H1 (cell line): ENCODE data around the gene RNF187. TPM values are rescaled to one million over a fixed set of nuclear protein-coding genes. Genes with fewer than 3 reads are reported as not detected.

Experiments
- ASH2L ChIP-seq: fragments of 200-600, 300-600 bp; sonication (generic); IDR thresholded peaks from one replicate; pipeline ENCODE4 v1.7.1; 2017; ENCODE audit warnings: low read length
- BRCA1 ChIP-seq: IDR thresholded peaks from 2 replicates; pipeline ENCODE4 v1.6.1; 2012; ENCODE audit warnings: low read depth, low read length, improper control_type of control experiment
- CHD7 ChIP-seq: fragments of 300-600 bp; sonication (generic); IDR thresholded peaks from 2 replicates; pipeline ENCODE4 v1.7.1; 2012; ENCODE audit warnings: low read length, moderate library complexity, mild to moderate bottlenecking, inconsistent platforms; ENCODE audit not compliant: insufficient replicate concordance
- JUND ChIP-seq: IDR thresholded peaks from 2 replicates; pipeline ENCODE4 v1.6.1; 2011; ENCODE audit warnings: mild to moderate bottlenecking, improper control_type of control experiment, low read length
- KDM5A ChIP-seq: fragments of 200-600 bp; IDR thresholded peaks from 2 replicates; pipeline ENCODE4 v1.7.1; 2012; ENCODE audit warnings: mild to moderate bottlenecking, low read length, inconsistent platforms, mixed read lengths
- PHF8 ChIP-seq: fragments of 200-600 bp; sonication (generic); conservative IDR thresholded peaks from 2 replicates; pipeline ENCODE4 v1.7.1; 2012; ENCODE audit warnings: low read depth, mild to moderate bottlenecking, inconsistent platforms, low read length, moderate library complexity
- POLR2A ChIP-seq, 2 experiments: IDR thresholded peaks; 1 replicate in 1 of 2; 2 replicates in 1 of 2; pipeline ENCODE4 v1.6.1; 2011; ENCODE audit warnings: low read depth in 2 of 2, low read length in 2 of 2, mild to moderate bottlenecking in 2 of 2; ENCODE audit errors: control extremely low read depth in 1 of 2
- SP4 ChIP-seq: IDR thresholded peaks from 2 replicates; pipeline ENCODE4 v1.6.1; 2012; ENCODE audit warnings: low read length, inconsistent platforms
- SUZ12 ChIP-seq: fragments of 200-600 bp; sonication (generic); IDR thresholded peaks from 2 replicates; pipeline ENCODE4 v1.6.1; 2012; ENCODE audit warnings: mild to moderate bottlenecking, inconsistent platforms, low read length, moderate library complexity, mixed read lengths
- polyA plus RNA-seq, 7 experiments: library from polyadenylated mRNA; depleted of rRNA in 3 of 7; stranded (reverse) in 5 of 7; unstranded in 2 of 7; fragments of >200 nt in 5 of 7; fragments of 200-250 nt in 2 of 7; gene quantifications; 1 replicate in 5 of 7; 2 replicates in 1 of 7; 4 replicates in 1 of 7; pipeline versions ENCODE4 v1.2.1 to v1.2.3, GENCODE V29; 2011 to 2013; ENCODE audit warnings: missing spikeins in 2 of 7, mixed read lengths in 2 of 7
- total RNA-seq: library from RNA; stranded (reverse); fragmentation: NEBNext Ultra II Directional; extraction: Animal tissue kit (Norgen Biotek cat#: 25700); gene quantifications from 2 replicates; pipeline ENCODE4 v1.2.1, GENCODE V29; 2021

The RNF187 gene
- total and polyA plus RNA-seq, 2 of the 8 experiments (the other 6 are each of a cell fraction or from before 2014, with no cell fraction given), result 47.0 to 113 TPM

- TF ChIP-seq CHD7, result no peak
- TF ChIP-seq POLR2A (IDR thresholded peaks at IDR 0.05; ENCODE audit: control extremely low read depth in 1 of 2, low read depth in 2 of 2, low read length in 2 of 2), result no peak
- no peak for TF ChIP-seq JUND
- no peak for TF ChIP-seq KDM5A
- no peak for TF ChIP-seq SP4
- TF ChIP-seq SUZ12, result no peak
- no peak for TF ChIP-seq ASH2L
- TF ChIP-seq PHF8, result no peak
- TF ChIP-seq BRCA1, result no peak
Observed at GRCh38 chr1:228472655-228473054, 14.5 kb upstream of the RNF187 start (continued).
